ENCODE measurements around the gene TRIO. TPM values are rescaled to one million over a fixed set of nuclear protein-coding genes. Genes with fewer than 3 reads are reported as not detected.

TRIO gene
- total and polyA plus RNA-seq, 10 of the 15 experiments (the other 5 are each of a cell fraction or from before 2014, with no cell fraction given) = 5.1 to 96.4 (median 44.6) TPM

DNA sequence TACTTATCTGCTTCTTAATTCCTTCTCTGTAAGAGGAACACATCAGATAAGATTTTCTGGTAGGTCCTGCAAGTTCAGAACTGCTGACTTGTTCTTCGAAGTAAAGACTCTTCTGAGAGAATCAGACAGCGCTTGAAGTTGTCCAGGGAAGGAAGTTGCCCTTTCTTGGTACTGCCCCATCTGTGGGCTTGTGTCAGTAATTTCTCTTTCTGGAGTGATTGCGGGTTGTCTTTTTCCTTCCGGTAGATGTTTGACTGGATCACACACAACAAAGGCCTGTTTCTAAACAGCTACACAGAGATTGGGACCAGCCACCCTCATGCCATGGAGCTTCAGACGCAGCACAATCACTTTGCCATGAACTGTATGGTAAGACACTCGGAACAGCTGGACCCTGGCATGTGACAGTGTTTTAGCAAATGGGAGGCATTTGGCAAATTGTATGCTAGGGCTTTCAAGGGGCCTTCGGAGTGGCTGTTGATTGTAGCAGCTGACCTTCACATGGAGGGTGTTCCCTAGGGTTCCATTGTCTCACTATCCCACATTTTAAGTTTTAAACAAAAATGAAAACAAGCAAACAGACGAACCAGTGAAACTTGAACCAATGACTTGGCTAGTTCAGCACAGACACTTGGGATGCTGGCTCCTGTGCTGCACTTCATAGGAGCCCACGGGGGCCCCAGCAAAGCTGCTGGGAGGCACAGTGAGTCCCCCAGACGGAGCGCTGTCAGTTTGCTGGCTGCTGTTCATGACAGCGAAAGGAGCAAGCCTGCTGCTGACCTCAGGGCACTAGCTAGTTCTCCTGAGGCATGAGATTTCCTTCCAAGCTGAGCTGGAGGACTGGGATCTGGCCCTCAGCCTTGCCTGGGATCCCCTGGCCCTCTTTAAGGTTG, 149.9 kb downstream of the TRIO start (continued):
- TF ChIP-seq, protein P1, sequence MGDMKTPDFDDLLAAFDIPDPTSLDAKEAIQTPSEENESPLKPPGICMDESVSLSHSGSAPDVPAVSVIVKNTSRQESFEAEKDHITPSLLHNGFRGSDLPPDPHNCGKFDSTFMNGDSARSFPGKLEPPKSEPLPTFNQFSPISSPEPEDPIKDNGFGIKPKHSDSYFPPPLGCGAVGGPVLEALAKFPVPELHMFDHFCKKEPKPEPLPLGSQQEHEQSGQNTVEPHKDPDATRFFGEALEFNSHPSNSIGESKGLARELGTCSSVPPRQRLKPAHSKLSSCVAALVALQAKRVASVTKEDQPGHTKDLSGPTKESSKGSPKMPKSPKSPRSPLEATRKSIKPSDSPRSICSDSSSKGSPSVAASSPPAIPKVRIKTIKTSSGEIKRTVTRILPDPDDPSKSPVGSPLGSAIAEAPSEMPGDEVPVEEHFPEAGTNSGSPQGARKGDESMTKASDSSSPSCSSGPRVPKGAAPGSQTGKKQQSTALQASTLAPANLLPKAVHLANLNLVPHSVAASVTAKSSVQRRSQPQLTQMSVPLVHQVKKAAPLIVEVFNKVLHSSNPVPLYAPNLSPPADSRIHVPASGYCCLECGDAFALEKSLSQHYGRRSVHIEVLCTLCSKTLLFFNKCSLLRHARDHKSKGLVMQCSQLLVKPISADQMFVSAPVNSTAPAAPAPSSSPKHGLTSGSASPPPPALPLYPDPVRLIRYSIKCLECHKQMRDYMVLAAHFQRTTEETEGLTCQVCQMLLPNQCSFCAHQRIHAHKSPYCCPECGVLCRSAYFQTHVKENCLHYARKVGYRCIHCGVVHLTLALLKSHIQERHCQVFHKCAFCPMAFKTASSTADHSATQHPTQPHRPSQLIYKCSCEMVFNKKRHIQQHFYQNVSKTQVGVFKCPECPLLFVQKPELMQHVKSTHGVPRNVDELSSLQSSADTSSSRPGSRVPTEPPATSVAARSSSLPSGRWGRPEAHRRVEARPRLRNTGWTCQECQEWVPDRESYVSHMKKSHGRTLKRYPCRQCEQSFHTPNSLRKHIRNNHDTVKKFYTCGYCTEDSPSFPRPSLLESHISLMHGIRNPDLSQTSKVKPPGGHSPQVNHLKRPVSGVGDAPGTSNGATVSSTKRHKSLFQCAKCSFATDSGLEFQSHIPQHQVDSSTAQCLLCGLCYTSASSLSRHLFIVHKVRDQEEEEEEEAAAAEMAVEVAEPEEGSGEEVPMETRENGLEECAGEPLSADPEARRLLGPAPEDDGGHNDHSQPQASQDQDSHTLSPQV (IDR thresholded peaks at IDR 0.05) = no peak
- TF ChIP-seq MYB (IDR thresholded peaks at IDR 0.05; ENCODE audit: borderline replicate concordance, low read depth, low read length) (no peak), TARDBP (IDR thresholded peaks at IDR 0.05; ENCODE audit: borderline replicate concordance) (no peak), IRF4 (IDR thresholded peaks at IDR 0.05; ENCODE audit: low read depth, low read length) (no peak), ZNF384 (IDR thresholded peaks at IDR 0.05; ENCODE audit: borderline replicate concordance, low read depth, low read length) (no peak)
- TF ChIP-seq, protein P2, sequence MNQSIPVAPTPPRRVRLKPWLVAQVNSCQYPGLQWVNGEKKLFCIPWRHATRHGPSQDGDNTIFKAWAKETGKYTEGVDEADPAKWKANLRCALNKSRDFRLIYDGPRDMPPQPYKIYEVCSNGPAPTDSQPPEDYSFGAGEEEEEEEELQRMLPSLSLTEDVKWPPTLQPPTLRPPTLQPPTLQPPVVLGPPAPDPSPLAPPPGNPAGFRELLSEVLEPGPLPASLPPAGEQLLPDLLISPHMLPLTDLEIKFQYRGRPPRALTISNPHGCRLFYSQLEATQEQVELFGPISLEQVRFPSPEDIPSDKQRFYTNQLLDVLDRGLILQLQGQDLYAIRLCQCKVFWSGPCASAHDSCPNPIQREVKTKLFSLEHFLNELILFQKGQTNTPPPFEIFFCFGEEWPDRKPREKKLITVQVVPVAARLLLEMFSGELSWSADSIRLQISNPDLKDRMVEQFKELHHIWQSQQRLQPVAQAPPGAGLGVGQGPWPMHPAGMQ (IDR thresholded peaks at IDR 0.05; ENCODE audit: borderline replicate concordance) = no peak
